Stimulated activated CD4-positive, alpha-beta T cell treated with anti-CD3 and anti-CD28 coated beads, Interleukin-1b, Interleukin-23, amount 100 ng/mL, for 4 hours (primary cell): ENCODE data around the gene SMTNL1.

Experiments used
- DNase-seq, 2 donors: peaks; one replicate each; pipeline ENCODE4 v3.0.0-alpha.2; 2020; ENCODE audit warnings: low read depth in 2 of 2

Gene SMTNL1

GRCh38 chr11:57588046-57588710 is 50.8 kb downstream of the SMTNL1 start:
- no peak for DNase-seq

GRCh38 chr11:57596266-57596885 is 59.0 kb downstream of the SMTNL1 start:
- DNase-seq: no peak

- no peak for DNase-seq
Observed at GRCh38 chr11:57597461-57597915, 60.1 kb downstream of the SMTNL1 start, which contains the start of gene SERPING1. Gene SERPING1 (plus strand): TSS chr11:57597685. CDS start chr11:57598271, 586 bp downstream.

- no peak for DNase-seq
Observed at GRCh38 chr11:57597916-57598830, 60.8 kb downstream of the SMTNL1 start.

GRCh38 chr11:57598831-57599155 is 61.4 kb downstream of the SMTNL1 start:
- DNase-seq: no peak

- DNase-seq: no peak
Observed at GRCh38 chr11:57599381-57599780, 62.0 kb downstream of the SMTNL1 start.
